ENCODE measurements around the gene CLPTM1.

GRCh38 chr19:44908836-44909261 lies 46.3 kb upstream of the CLPTM1 start:
- no peak for TF ChIP-seq CTCF (IDR thresholded peaks at IDR 0.05)
- TF ChIP-seq POLR2A (IDR thresholded peaks at IDR 0.05), result no peak

Measured in esophagus squamous epithelium (tissue), 4 donors.